Panc1 (cell line): ENCODE measurements around the gene MNT.

Experiments used
- CTCF ChIP-seq: fragments of 450-650 bp; IDR thresholded peaks from 2 replicates; pipeline ENCODE4 v1.5.1; 2017; ENCODE audit warnings: mild to moderate bottlenecking
- POLR2AphosphoS5 ChIP-seq: IDR thresholded peaks from 2 replicates; pipeline ENCODE4 v1.6.1; 2012; ENCODE audit warnings: mild to moderate bottlenecking, low read depth, low read length, moderate library complexity

- no peak for TF ChIP-seq POLR2AphosphoS5
- no peak for TF ChIP-seq CTCF
Measured at GRCh38 chr17:2406271-2406902, 5.5 kb upstream of the MNT start.
